HepG2 (cell line): ENCODE data around the gene TMCC1. TPM values are rescaled to one million over a fixed set of nuclear protein-coding genes. Genes with fewer than 3 reads are reported as not detected.

ENCODE experiments used
- ARID2 ChIP-seq: sonication (generic); formaldehyde crosslinking; IDR thresholded peaks from 2 replicates; pipeline ENCODE4 v1.8.1; 2022; ENCODE audit warnings: mild to moderate bottlenecking, missing genetic modification reagents, borderline replicate concordance
- DNMT3B ChIP-seq: conservative IDR thresholded peaks from 2 replicates; pipeline ENCODE4 v1.6.1; 2016; ENCODE audit warnings: missing biosample characterization, control low read depth
- DRAP1 ChIP-seq: IDR thresholded peaks from 2 replicates; pipeline ENCODE4 v1.6.1; 2016; ENCODE audit warnings: missing genetic modification reagents, missing compliant biosample characterization
- HIC2 ChIP-seq: sonication (generic); formaldehyde crosslinking; IDR thresholded peaks from 2 replicates; pipeline ENCODE4 v1.9.0; 2022; ENCODE audit warnings: low read depth, missing genetic modification reagents
- MAFG ChIP-seq: sonication (generic); formaldehyde crosslinking; IDR thresholded peaks from 2 replicates; pipeline ENCODE4 v1.5.1; 2020; ENCODE audit warnings: mild to moderate bottlenecking, missing genetic modification reagents
- RNF2 ChIP-seq: fragments of 450-650 bp; conservative IDR thresholded peaks from 2 replicates; pipeline ENCODE4 v1.6.1; 2016; ENCODE audit warnings: low read depth
- SIN3A ChIP-seq: IDR thresholded peaks from 2 replicates; pipeline ENCODE4 v1.6.1; 2011; ENCODE audit warnings: low read depth, mild to moderate bottlenecking, control low read depth, low read length, borderline replicate concordance
- SMARCC2 ChIP-seq: fragments of 450-650 bp; IDR thresholded peaks from 2 replicates; pipeline ENCODE4 v1.6.1; 2017; ENCODE audit warnings: antibody characterized with exemption, mild to moderate bottlenecking
- SP2 ChIP-seq: sonication (generic); formaldehyde crosslinking; IDR thresholded peaks from 2 replicates; pipeline ENCODE4 v1.5.1; 2020; ENCODE audit warnings: mild to moderate bottlenecking, missing genetic modification reagents
- TCF7L2 ChIP-seq: IDR thresholded peaks from 2 replicates; pipeline ENCODE4 v1.6.1; 2011; ENCODE audit warnings: mild to moderate bottlenecking, low read depth, low read length, moderate library complexity
- THAP7 ChIP-seq: sonication (generic); formaldehyde crosslinking; IDR thresholded peaks from 2 replicates; pipeline ENCODE4 v1.8.1; 2023; ENCODE audit warnings: mild to moderate bottlenecking, missing genetic modification reagents
- ZNF234 ChIP-seq: sonication (generic); formaldehyde crosslinking; conservative IDR thresholded peaks from 2 replicates; pipeline ENCODE4 v1.5.1; 2020; ENCODE audit warnings: mild to moderate bottlenecking, missing genetic modification reagents
- ZNF318 ChIP-seq: sonication (generic); formaldehyde crosslinking; IDR thresholded peaks from 2 replicates; pipeline ENCODE4 v1.4.0; 2020; ENCODE audit warnings: mild to moderate bottlenecking, missing genetic modification reagents
- ZNF33B ChIP-seq: sonication (generic); formaldehyde crosslinking; IDR thresholded peaks from 2 replicates; pipeline ENCODE4 v1.5.1; 2020; ENCODE audit warnings: mild to moderate bottlenecking, missing genetic modification reagents
- ZNF34 ChIP-seq: sonication (generic); formaldehyde crosslinking; IDR thresholded peaks from 2 replicates; pipeline ENCODE4 v1.4.0; 2020; ENCODE audit warnings: mild to moderate bottlenecking, missing genetic modification reagents, borderline replicate concordance
- ZSCAN20 ChIP-seq: sonication (generic); formaldehyde crosslinking; IDR thresholded peaks from 2 replicates; pipeline ENCODE4 v1.4.0; 2020; ENCODE audit warnings: missing genetic modification reagents, mild to moderate bottlenecking, borderline replicate concordance
- polyA plus RNA-seq, 8 experiments: library from polyadenylated mRNA; depleted of rRNA in 3 of 8; stranded (reverse) in 7 of 8; unstranded in 1 of 8; fragments of >200 nt; fragmentation: Illumina TruSeq in 4 of 8; extraction: Trizol in 4 of 8; gene quantifications; 2 replicates each; pipeline versions ENCODE4 v1.2.1 to v1.2.3, GENCODE V29; 2011 to 2016; ENCODE audit warnings: low read depth in 4 of 8, missing spikeins in 1 of 8, mixed read lengths in 1 of 8; ENCODE audit not compliant: insufficient read depth in 1 of 8
- total RNA-seq, 5 experiments: library from RNA; depleted of rRNA; stranded (reverse); fragments of >200 nt; fragmentation: Illumina TruSeq; extraction: Trizol; gene quantifications; 2 replicates each; pipeline ENCODE4 v1.2.3, GENCODE V29; 2016; ENCODE audit warnings: low read depth in 1 of 5
- TF ChIP-seq, protein P1 (sequence below): sonication (generic); formaldehyde crosslinking; IDR thresholded peaks from 2 replicates; pipeline ENCODE4 v1.5.0; 2020; ENCODE audit warnings: missing genetic modification reagents, mild to moderate bottlenecking, borderline replicate concordance

The TMCC1 gene
- total and polyA plus RNA-seq, 2 of the 13 experiments (the other 11 are each of a cell fraction or from before 2014, with no cell fraction given), result 12.1 to 264 TPM

- TF ChIP-seq SMARCC2 (no peak), MAFG (CRISPR knock-in tag) (no peak), ZNF234 (0 out of 2 replicates have a peak, but pooled peaks have one; percentile 64), SIN3A (no peak; the same call in 1 of the 2 replicates), ARID2 (no peak), ZNF34 (CRISPR knock-in tag) (no peak), HIC2 (no peak), THAP7 (CRISPR knock-in tag) (no peak), ZSCAN20 (no peak), ZNF318 (CRISPR knock-in tag) (no peak), ZNF33B (0 out of 2 replicates have a peak, but pooled peaks have one; percentile 31), TCF7L2 (no peak), SP2 (CRISPR knock-in tag) (no peak), RNF2 (0 out of 2 replicates have a peak, but pooled peaks have one; percentile 29), DNMT3B (CRISPR knock-in tag) (no peak), DRAP1 (CRISPR knock-in tag) (no peak)
- TF ChIP-seq, protein P1, sequence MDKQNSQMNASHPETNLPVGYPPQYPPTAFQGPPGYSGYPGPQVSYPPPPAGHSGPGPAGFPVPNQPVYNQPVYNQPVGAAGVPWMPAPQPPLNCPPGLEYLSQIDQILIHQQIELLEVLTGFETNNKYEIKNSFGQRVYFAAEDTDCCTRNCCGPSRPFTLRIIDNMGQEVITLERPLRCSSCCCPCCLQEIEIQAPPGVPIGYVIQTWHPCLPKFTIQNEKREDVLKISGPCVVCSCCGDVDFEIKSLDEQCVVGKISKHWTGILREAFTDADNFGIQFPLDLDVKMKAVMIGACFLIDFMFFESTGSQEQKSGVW (CRISPR knock-in tag), result no peak
These were observed 492 bp downstream of the TMCC1 start (continued) for GRCh38 chr3:129892857-129893580.
